ENCODE measurements around the gene RNF150.
"Not testable (repeated sequence)": the region's sequence is repeated elsewhere in the genome, so short reads cannot be mapped to it uniquely, and the experiment has no call there.

RNF150 gene

DNA sequence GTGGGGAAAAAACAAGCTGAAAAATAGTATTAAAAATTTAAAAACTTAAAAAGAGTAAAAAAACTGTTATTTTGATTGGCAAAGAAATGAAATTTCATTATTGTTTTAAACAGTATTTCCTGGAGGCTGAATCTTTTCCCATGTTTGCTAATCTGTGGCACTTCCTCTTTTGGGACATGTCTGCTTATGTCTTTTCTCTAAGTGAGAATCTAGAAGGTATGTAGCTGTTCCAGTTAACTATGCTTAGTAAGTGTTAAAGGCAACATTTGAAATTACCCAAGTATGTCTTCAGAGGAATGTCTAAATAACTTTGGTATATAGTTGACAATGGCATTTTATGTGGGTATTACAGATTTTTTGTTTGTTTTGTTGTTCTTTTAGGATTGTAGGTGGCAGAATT, 295.5 kb downstream of the RNF150 start:
- H3K27me3 ChIP-seq (ENCODE audit: insufficient read depth, low read depth, severe bottlenecking): no peaks in the 10 kb centered on the region

DNA sequence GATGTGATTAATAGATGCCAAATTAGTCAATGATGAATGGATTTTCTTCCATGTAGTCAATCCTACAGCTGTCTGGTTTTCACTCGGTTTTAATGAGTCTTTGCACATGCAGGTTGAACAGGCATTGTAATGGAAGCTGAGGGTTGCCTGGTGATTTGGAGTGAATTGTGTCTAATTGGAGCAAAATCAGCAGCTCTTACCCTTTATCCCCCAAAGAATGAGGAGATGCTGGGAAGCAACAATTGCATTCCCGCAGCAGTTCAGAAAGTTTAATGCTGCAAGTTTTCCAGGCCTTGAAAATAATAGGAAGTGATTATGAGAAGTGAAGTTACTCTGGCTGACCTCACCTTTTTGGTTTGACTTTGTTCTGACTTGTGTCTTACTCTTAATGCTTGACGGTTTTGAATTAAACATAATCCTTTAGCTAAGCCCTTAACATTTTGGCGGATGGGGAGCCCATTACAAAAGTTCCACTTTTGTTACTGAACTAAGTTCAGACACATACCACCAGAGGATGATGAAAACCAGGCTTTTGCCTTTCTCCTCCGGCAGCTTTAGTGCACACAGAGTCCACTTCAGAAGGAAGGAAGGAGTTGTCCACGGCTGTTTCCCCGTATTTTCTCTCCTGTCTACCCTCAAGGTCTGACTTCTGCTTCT, 298.3 kb downstream of the RNF150 start:
- TF ChIP-seq, protein P1, sequence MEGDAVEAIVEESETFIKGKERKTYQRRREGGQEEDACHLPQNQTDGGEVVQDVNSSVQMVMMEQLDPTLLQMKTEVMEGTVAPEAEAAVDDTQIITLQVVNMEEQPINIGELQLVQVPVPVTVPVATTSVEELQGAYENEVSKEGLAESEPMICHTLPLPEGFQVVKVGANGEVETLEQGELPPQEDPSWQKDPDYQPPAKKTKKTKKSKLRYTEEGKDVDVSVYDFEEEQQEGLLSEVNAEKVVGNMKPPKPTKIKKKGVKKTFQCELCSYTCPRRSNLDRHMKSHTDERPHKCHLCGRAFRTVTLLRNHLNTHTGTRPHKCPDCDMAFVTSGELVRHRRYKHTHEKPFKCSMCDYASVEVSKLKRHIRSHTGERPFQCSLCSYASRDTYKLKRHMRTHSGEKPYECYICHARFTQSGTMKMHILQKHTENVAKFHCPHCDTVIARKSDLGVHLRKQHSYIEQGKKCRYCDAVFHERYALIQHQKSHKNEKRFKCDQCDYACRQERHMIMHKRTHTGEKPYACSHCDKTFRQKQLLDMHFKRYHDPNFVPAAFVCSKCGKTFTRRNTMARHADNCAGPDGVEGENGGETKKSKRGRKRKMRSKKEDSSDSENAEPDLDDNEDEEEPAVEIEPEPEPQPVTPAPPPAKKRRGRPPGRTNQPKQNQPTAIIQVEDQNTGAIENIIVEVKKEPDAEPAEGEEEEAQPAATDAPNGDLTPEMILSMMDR (IDR thresholded peaks at IDR 0.05; ENCODE audit: low read depth, low read length): no peak
- no peak overlapping the region for H3K27ac ChIP-seq
- H3K36me3 ChIP-seq: no peaks in the 10 kb centered on the region
- no peaks in the 10 kb centered on the region for H3K9me3 ChIP-seq (ENCODE audit: severe bottlenecking)
- no peak overlapping the region for H3K4me3 ChIP-seq (ENCODE audit: low read depth, low read length)
- no peak for DNase-seq
- no peaks in the 10 kb centered on the region for H3K27me3 ChIP-seq (ENCODE audit: insufficient read depth, low read depth, severe bottlenecking)

More for the DNA sequence above, 295.5 kb downstream of the RNF150 start:
- Histone ChIP-seq H3K36me3 (no peaks in the 10 kb centered on the region), H3K9me3 (ENCODE audit: severe bottlenecking) (peaks cover 5% of the 10 kb centered on the region), H3K27ac (no peak overlapping the region), H3K4me3 (ENCODE audit: low read depth, low read length) (no peak overlapping the region)
- DNase-seq: no peak
- TF ChIP-seq, protein P1 (IDR thresholded peaks at IDR 0.05; ENCODE audit: low read depth, low read length): no peak

DNA sequence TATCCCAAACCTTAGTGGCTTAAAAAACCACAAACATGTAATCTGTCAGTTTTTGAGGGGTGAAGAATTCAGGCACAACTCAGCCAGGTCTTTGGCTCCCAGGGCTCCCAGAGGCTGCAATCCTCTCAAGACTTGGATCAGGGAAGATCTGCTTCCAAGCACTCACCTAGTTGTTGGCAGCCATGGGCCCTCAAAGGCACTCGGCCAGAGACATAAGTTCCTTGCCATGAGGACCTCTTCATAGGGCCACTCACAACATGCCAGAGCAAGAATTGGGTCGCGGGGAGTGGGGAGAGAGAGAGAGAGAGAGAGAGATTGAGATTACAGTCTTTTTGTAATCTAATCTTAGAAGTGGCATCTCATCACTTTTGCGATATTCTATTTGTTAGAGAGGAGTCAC, 300.0 kb downstream of the RNF150 start:
- DNase-seq: no peak
- no peak overlapping the region for H3K4me3 ChIP-seq (ENCODE audit: low read depth, low read length)
- H3K9me3 ChIP-seq (ENCODE audit: severe bottlenecking): no peaks in the 10 kb centered on the region
- no peaks in the 10 kb centered on the region for H3K27me3 ChIP-seq (ENCODE audit: insufficient read depth, low read depth, severe bottlenecking)
- TF ChIP-seq, protein P1 (IDR thresholded peaks at IDR 0.05; ENCODE audit: low read depth, low read length): no peak
- no peaks in the 10 kb centered on the region for H3K36me3 ChIP-seq
- no peak overlapping the region for H3K27ac ChIP-seq

DNA sequence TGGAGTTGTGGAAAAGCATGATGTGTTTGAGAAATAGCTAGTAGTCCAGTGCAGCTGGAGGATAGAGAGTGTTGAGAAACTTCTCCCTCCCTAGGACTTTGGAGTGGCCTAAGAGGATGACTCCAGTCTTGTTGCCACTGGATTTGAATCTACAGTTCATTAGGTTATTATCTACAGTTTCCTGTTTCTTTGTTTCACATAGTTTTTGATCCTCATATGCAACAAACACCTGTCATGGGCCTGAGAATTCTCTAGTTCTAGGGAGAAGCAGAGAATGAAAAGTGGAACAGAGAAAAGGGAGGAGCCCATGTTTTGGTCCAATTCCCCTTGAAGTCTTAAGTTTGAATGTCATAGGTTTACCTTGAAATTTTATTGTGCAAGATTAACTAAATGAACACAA, 303.4 kb downstream of the RNF150 start:
- H3K4me3 ChIP-seq (ENCODE audit: low read depth, low read length): no peak overlapping the region
- no peaks in the 10 kb centered on the region for H3K27me3 ChIP-seq (ENCODE audit: insufficient read depth, low read depth, severe bottlenecking)
- peaks cover 2% of the 10 kb centered on the region for H3K9me3 ChIP-seq (ENCODE audit: severe bottlenecking)
- DNase-seq: no peak
- H3K36me3 ChIP-seq: no peaks in the 10 kb centered on the region
- H3K27ac ChIP-seq: no peak overlapping the region
- TF ChIP-seq, protein P1 (IDR thresholded peaks at IDR 0.05; ENCODE audit: low read depth, low read length): no peak

DNA sequence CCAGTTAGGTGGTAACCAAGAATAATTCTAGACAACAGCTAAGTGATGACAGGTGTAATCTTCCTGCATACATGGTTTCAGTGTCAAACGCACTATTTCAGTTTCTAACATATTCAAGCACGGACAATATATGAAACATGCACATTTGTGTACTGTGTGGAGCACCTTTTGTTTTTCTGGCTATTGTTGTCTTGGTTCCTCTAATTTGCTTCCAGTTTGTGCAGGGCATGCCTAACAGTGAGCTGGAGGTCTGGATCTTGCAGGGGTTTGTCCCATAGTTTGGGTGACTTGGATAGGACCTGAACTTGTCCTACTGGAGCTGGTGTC, 306.6 kb downstream of the RNF150 start:
- peaks cover 2% of the 10 kb centered on the region for H3K9me3 ChIP-seq (ENCODE audit: severe bottlenecking)
- TF ChIP-seq, protein P1 (IDR thresholded peaks at IDR 0.05; ENCODE audit: low read depth, low read length): no peak
- no peak overlapping the region for H3K4me3 ChIP-seq (ENCODE audit: low read depth, low read length)
- H3K27ac ChIP-seq: no peak overlapping the region
- no peak for DNase-seq
- no peaks in the 10 kb centered on the region for H3K36me3 ChIP-seq
- H3K27me3 ChIP-seq (ENCODE audit: insufficient read depth, low read depth, severe bottlenecking): no peaks in the 10 kb centered on the region

DNA sequence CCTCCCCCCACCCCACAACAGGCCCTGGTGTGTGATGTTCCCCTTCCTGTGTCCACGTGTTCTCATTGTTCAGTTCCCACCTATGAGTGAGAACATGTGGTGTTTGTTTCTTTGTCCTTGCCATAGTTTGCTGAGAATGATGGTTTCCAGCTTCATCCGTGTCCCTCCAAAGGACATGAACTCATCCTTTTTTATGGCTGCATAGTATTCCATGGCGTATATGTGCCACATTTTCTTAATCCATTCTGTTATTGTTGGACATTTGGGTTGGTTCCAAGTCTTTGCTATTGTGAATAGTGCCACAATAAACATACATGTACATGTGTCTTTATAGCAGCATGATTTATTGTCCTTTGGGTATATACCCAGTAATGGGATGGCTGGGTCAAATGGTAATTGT, 312.7 kb downstream of the RNF150 start:
- H3K27me3 ChIP-seq (ENCODE audit: insufficient read depth, low read depth, severe bottlenecking); H3K36me3 ChIP-seq; H3K4me3 ChIP-seq (ENCODE audit: low read depth, low read length); H3K9me3 ChIP-seq (ENCODE audit: severe bottlenecking); DNase-seq; H3K27ac ChIP-seq: not testable (repeated sequence)

Measured in WERI-Rb-1 (cell line).